GM23338 (cell line): ENCODE data around the gene TMEM119. TPM values are rescaled to one million over a fixed set of nuclear protein-coding genes. Genes with fewer than 3 reads are reported as not detected.

Source experiments
- ATAC-seq: fragments of 200-7000 bp; cut with Tn5 transposase; 3 replicates; pipeline ENCODE4 v1.9.1; 2020
- DNase-seq: peaks from one replicate; pipeline ENCODE4 v3.0.0-alpha.2; 2015; ENCODE audit warnings: low spot score
- H2AFZ ChIP-seq: fragments of 200-600 bp; sonication (generic); 2 replicates; pipeline ENCODE4 v1.8.0; 2016; ENCODE audit warnings: antibody characterized with exemption, mild to moderate bottlenecking, moderate library complexity
- H3F3A ChIP-seq: fragments of 200-600 bp; sonication (generic); replicated peaks from 2 replicates; pipeline ENCODE4 v1.8.0; 2017; ENCODE audit warnings: antibody characterized with exemption, mixed run types, low read depth
- H3K27ac ChIP-seq: fragments of 200-600 bp; sonication (generic); 2 replicates; pipeline ENCODE4 v1.6.1; 2016; ENCODE audit warnings: low read depth
- H3K27me3 ChIP-seq: fragments of 200-600 bp; sonication (generic); 2 replicates; pipeline ENCODE4 v1.8.0; 2016; ENCODE audit warnings: mild to moderate bottlenecking, mixed run types, moderate library complexity; ENCODE audit not compliant: insufficient read depth
- H3K36me3 ChIP-seq: fragments of 200-600 bp; sonication (generic); 2 replicates; pipeline ENCODE4 v1.8.0; 2016; ENCODE audit warnings: mild to moderate bottlenecking; ENCODE audit not compliant: insufficient read depth
- H3K4me1 ChIP-seq: fragments of 200-600 bp; sonication (generic); 2 replicates; pipeline ENCODE4 v1.8.0; 2016; ENCODE audit warnings: mild to moderate bottlenecking, moderate library complexity; ENCODE audit not compliant: insufficient read depth
- H3K4me2 ChIP-seq: fragments of 200-600 bp; sonication (generic); 2 replicates; pipeline ENCODE4 v1.7.1; 2017; ENCODE audit warnings: mixed run types
- H3K4me3 ChIP-seq: fragments of 200-600 bp; sonication (generic); 2 replicates; pipeline ENCODE4 v1.6.1; 2016; ENCODE audit warnings: mixed run types
- H3K79me2 ChIP-seq: fragments of 200-600 bp; sonication (generic); replicated peaks from 2 replicates; pipeline ENCODE4 v1.8.0; 2017; ENCODE audit warnings: mild to moderate bottlenecking; ENCODE audit not compliant: insufficient read depth
- H3K9me2 ChIP-seq: fragments of 200-600 bp; sonication (generic); 2 replicates; pipeline ENCODE4 v1.8.0; 2017; ENCODE audit not compliant: insufficient read depth
- H4K20me1 ChIP-seq: fragments of 200-600 bp; sonication (generic); replicated peaks from 2 replicates; pipeline ENCODE4 v1.8.0; 2017; ENCODE audit warnings: mild to moderate bottlenecking; ENCODE audit not compliant: insufficient read depth
- H3K27ac Mint-ChIP-seq: 2 replicates; pipeline ENCODE4 v1.8.0; 2020; ENCODE audit warnings: inconsistent platforms, mild to moderate bottlenecking, moderate library complexity, mixed read lengths
- H3K27me3 Mint-ChIP-seq: 3 replicates; pipeline ENCODE4 v1.8.0; 2022; ENCODE audit warnings: low read depth, mild to moderate bottlenecking, moderate library complexity, mixed read lengths, inconsistent platforms; ENCODE audit not compliant: insufficient read depth, poor library complexity
- H3K36me3 Mint-ChIP-seq: 3 replicates; pipeline ENCODE4 v1.8.0; 2021; ENCODE audit warnings: low read depth, mild to moderate bottlenecking, inconsistent platforms, moderate library complexity, mixed read lengths
- H3K4me1 Mint-ChIP-seq: 3 replicates; pipeline ENCODE4 v1.8.0; 2020; ENCODE audit warnings: mild to moderate bottlenecking, inconsistent platforms, mixed read lengths
- H3K4me3 Mint-ChIP-seq: 3 replicates; pipeline ENCODE4 v1.8.0; 2021; ENCODE audit warnings: moderate library complexity, mild to moderate bottlenecking, inconsistent platforms, mixed read lengths
- H3K9me3 Mint-ChIP-seq: 3 replicates; pipeline ENCODE4 v1.8.0; 2020; ENCODE audit warnings: moderate library complexity, mild to moderate bottlenecking, inconsistent platforms, mixed read lengths
- CREB1 ChIP-seq: fragments of 250-450 bp; sonication (Bioruptor Pico); IDR thresholded peaks from 2 replicates; pipeline ENCODE4 v1.5.0; 2020; ENCODE audit warnings: low read depth, mild to moderate bottlenecking, moderate library complexity
- CTCF ChIP-seq, 2 experiments: fragments of 200-600 bp in 1 of 2; sonication (generic) in 1 of 2; conservative IDR thresholded peaks; 2 replicates each; pipeline versions ENCODE4 v1.5.1 to v1.6.1; 2016 to 2017; ENCODE audit warnings: antibody characterized with exemption in 2 of 2, low read depth in 2 of 2, mild to moderate bottlenecking in 2 of 2, moderate library complexity in 1 of 2
- JUNB ChIP-seq: IDR thresholded peaks from one replicate; pipeline ENCODE4 v1.6.1; 2016; ENCODE audit warnings: antibody characterized with exemption; ENCODE audit not compliant: unreplicated experiment
- NANOG ChIP-seq: IDR thresholded peaks from 2 replicates; pipeline ENCODE4 v1.6.1; 2016; ENCODE audit warnings: antibody characterized with exemption, borderline replicate concordance
- POLR2AphosphoS5 ChIP-seq: IDR thresholded peaks from 2 replicates; pipeline ENCODE4 v1.6.1; 2016; ENCODE audit warnings: antibody characterized with exemption, low read depth
- REST ChIP-seq: IDR thresholded peaks from one replicate; pipeline ENCODE4 v1.6.1; 2018; ENCODE audit warnings: antibody characterized with exemption; ENCODE audit not compliant: unreplicated experiment
- STAT1 ChIP-seq: IDR thresholded peaks from one replicate; pipeline ENCODE4 v1.6.1; 2016; ENCODE audit warnings: antibody characterized with exemption; ENCODE audit not compliant: unreplicated experiment
- ZNF114 ChIP-seq: fragments of 250-450 bp; sonication (Bioruptor Pico); IDR thresholded peaks from 2 replicates; pipeline ENCODE4 v1.5.0; 2020; ENCODE audit warnings: mild to moderate bottlenecking, moderate library complexity
- ZNF462 ChIP-seq: fragments of 250-450 bp; sonication (Bioruptor Pico); IDR thresholded peaks from 2 replicates; pipeline ENCODE4 v1.5.0; 2020; ENCODE audit warnings: mild to moderate bottlenecking, moderate library complexity
- polyA plus RNA-seq: library from polyadenylated mRNA; unstranded; fragments of >200 nt; fragmentation: Nextera tagmentation; extraction: Ambion mirVana; gene quantifications from 2 replicates; pipeline ENCODE4 v1.2.1, GENCODE V29; 2016
- total RNA-seq: library from RNA; depleted of rRNA; stranded (reverse); fragments of >200 nt; shearing (Covaris generic); gene quantifications from 2 replicates; pipeline ENCODE4 v1.2.3, GENCODE V29; 2014

TMEM119 gene
- total and polyA plus RNA-seq, 2 experiments from 2014 or later = 0.06 to 0.07 TPM

DNA sequence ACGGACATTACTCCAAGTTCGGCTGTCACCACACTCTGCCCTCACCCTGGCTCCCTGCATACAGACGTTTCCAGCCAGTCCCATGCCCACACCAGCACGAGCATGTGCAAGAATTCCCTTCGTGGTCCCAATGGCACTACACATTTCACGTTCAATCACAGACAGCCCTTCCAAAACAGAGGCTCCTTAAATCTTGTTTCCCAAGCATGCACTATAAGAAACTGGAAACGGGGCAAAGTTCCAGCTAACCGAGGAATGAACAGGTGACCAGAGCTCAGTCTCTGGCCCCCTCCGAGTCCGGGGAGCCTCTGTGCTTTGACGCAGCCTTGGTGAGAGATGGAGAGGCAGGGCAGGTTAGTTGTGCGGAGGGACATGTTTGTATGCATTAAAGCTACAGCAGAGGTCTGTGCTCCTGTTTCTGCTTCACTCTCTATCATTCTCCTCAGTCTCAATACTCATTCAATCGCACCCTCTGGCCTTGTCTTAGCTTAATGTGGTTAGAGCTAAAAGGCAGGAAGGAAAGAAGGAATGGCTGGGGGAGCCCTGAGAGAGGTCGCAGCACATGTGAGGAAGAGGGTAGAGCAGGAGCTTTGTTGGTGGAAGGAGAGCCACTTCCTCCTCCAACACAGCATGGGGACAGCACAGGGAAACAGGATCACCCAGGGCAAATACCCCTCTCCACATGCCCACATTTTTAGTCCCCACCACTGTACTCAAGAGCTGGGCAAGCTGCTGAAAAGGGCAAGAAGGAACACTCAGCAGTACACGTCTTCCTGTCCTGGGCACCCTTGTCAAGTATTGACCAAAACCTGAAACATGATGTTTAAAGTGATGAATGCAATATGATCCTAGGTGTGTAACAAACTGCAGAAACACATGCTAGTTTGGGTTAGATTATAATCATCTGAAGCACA lies 48.1 kb upstream of the TMEM119 start:
- Mint-ChIP-seq H3K9me3 (no peaks in the 10 kb centered on the region), H3K27me3 (peaks cover 4% of the 10 kb centered on the region), H3K27ac (no peak overlapping the region), H3K4me1 (peaks cover 8% of the 10 kb centered on the region), H3K4me3 (no peak overlapping the region), H3K36me3 (peaks cover 27% of the 10 kb centered on the region)
- Histone ChIP-seq H4K20me1 (no peaks in the 10 kb centered on the region), H3K36me3 (peaks cover 11% of the 10 kb centered on the region; the same call in 1 of the 2 replicates), H3K27ac (peak overlapping the region; percentile 26; the same call in 1 of the 2 replicates), H3K27me3 (no peaks in the 10 kb centered on the region), H3K9me2 (peaks cover 1% of the 10 kb centered on the region; the same call in 1 of the 2 replicates), H3F3A (0 out of 2 replicates have a peak, but pooled peaks cover under 1% of the 10 kb centered on the region), H3K4me2 (no peak overlapping the region), H2AFZ (no peak overlapping the region), H3K79me2 (no peaks in the 10 kb centered on the region), H3K4me1 (no peaks in the 10 kb centered on the region), H3K4me3 (no peak overlapping the region)
- TF ChIP-seq CTCF (conservative IDR thresholded peaks at IDR 0.05; ENCODE audit: low read depth in 2 of 2) = no peak
- no peak for TF ChIP-seq NANOG
- no peak for TF ChIP-seq CREB1 (CRISPR knock-in tag)
- DNase-seq = no peak
- ATAC-seq = no peak

- DNase-seq = no peak
- peaks cover 26% of the 10 kb centered on the region for H3K36me3 Mint-ChIP-seq
- TF ChIP-seq ZNF114 (CRISPR knock-in tag) = no peak
- no peak for TF ChIP-seq POLR2AphosphoS5
- no peak for TF ChIP-seq REST
- no peak for TF ChIP-seq STAT1
- no peak for TF ChIP-seq NANOG
- TF ChIP-seq ZNF462 (CRISPR knock-in tag) = no peak
- no peak for TF ChIP-seq JUNB
Observed at GRCh38 chr12:108644811-108645120, 46.9 kb upstream of the TMEM119 start.

More at GRCh38 chr12:108644811-108645120, 46.9 kb upstream of the TMEM119 start:
- no peak overlapping the region for H3K27ac ChIP-seq
- H3K4me3 ChIP-seq = no peak overlapping the region
- 0 out of 2 replicates have a peak, but pooled peaks cover 5% of the 10 kb centered on the region for H3K36me3 ChIP-seq
- H3K9me2 ChIP-seq = peaks cover 4% of the 10 kb centered on the region; the same call in 1 of the 2 replicates
- H3K4me2 ChIP-seq = no peak overlapping the region
- Mint-ChIP-seq H3K9me3 (no peaks in the 10 kb centered on the region), H3K4me3 (no peak overlapping the region), H3K27me3 (peaks cover 4% of the 10 kb centered on the region), H3K4me1 (peaks cover 15% of the 10 kb centered on the region), H3K27ac (no peak overlapping the region)
- no peaks in the 10 kb centered on the region for H3K79me2 ChIP-seq
- H3K27me3 ChIP-seq = no peaks in the 10 kb centered on the region
- H3F3A ChIP-seq = 0 out of 2 replicates have a peak, but pooled peaks cover 3% of the 10 kb centered on the region
- no peaks in the 10 kb centered on the region for H3K4me1 ChIP-seq
- H2AFZ ChIP-seq = no peak overlapping the region
- no peak for ATAC-seq
- H4K20me1 ChIP-seq = no peaks in the 10 kb centered on the region
